AG09309 (cell line): ENCODE measurements around the gene THSD4.

Experiments used
- DNase-seq: peaks from one replicate; pipeline ENCODE4 v3.0.0-alpha.2; 2010; ENCODE audit warnings: low read depth
- H3K4me3 ChIP-seq: 2 replicates; pipeline ENCODE4 v1.5.1; 2011; ENCODE audit warnings: mild to moderate bottlenecking, low read depth, low read length, moderate library complexity; ENCODE audit not compliant: control insufficient read depth
- TF ChIP-seq, protein P1 (sequence below): IDR thresholded peaks from 2 replicates; pipeline ENCODE4 v1.5.1; 2011; ENCODE audit warnings: mild to moderate bottlenecking, low read depth, low read length, inconsistent platforms; ENCODE audit not compliant: insufficient read depth, control insufficient read depth; ENCODE audit errors: missing control alignments

The THSD4 gene

DNA sequence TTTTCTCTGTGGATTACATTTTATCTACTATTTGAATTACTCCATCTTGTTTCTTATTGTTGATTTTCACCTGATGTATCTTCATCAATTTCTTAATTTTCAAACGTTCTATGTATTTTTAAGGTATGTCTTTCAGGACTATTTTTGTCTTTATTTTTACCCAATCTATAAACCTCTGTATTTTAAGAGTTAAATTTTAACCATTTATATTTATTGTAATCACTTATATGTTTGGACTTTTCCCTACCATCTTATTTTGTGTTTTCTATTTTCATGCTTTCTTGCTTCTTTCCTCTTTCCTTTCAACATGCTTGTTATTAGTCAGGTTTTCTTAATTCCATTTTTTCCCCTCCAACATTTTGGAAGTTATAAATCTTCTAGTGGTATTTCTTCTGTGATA is 645.6 kb downstream of the THSD4 start:
- no peak overlapping the region for H3K4me3 ChIP-seq
- DNase-seq: no peak

DNA sequence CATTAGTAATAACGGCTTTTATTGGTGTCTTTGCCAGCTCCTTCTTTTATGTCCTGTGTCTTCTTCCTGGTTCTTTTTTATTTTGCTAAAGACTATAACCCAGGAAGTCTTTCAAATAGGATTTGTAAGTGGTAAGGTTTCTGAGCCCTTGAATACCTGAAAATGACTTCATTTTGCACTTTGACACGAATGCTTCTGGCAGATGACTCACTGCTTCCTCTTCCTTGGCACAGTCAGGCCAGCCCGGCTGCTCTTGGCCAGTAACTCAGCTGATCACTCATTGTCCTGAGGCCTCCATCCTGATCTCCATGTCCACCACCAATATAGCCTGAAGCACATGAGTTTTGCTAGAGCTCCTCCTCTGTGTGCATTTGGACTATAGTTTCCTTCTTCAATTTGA is 646.4 kb downstream of the THSD4 start:
- peak; percentile 62 for DNase-seq
- H3K4me3 ChIP-seq: no peak overlapping the region
- TF ChIP-seq, protein P1, sequence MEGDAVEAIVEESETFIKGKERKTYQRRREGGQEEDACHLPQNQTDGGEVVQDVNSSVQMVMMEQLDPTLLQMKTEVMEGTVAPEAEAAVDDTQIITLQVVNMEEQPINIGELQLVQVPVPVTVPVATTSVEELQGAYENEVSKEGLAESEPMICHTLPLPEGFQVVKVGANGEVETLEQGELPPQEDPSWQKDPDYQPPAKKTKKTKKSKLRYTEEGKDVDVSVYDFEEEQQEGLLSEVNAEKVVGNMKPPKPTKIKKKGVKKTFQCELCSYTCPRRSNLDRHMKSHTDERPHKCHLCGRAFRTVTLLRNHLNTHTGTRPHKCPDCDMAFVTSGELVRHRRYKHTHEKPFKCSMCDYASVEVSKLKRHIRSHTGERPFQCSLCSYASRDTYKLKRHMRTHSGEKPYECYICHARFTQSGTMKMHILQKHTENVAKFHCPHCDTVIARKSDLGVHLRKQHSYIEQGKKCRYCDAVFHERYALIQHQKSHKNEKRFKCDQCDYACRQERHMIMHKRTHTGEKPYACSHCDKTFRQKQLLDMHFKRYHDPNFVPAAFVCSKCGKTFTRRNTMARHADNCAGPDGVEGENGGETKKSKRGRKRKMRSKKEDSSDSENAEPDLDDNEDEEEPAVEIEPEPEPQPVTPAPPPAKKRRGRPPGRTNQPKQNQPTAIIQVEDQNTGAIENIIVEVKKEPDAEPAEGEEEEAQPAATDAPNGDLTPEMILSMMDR: no peak

More for the DNA sequence above, 645.6 kb downstream of the THSD4 start:
- TF ChIP-seq, protein P1: no peak

DNA sequence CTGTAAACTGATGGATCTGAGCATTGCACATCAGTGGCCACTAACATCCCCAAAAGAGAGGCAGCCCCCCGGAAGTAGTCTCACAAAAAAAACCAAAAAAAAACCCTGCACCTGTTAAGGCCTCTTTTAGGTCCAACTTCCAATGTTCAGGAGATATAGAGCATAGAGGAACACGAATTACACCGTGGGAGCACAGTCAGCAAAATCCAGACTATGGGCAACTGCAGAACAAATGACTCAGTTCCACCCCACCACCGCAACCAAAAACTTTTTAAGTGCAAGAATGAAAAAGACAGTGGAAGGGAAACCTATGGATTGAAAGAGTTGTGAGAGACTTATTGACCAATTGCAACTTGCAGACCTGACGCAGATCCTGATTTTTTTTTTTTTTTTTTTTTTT is 652.9 kb downstream of the THSD4 start:
- no peak overlapping the region for H3K4me3 ChIP-seq
- TF ChIP-seq, protein P1: no peak
- no peak for DNase-seq

DNA sequence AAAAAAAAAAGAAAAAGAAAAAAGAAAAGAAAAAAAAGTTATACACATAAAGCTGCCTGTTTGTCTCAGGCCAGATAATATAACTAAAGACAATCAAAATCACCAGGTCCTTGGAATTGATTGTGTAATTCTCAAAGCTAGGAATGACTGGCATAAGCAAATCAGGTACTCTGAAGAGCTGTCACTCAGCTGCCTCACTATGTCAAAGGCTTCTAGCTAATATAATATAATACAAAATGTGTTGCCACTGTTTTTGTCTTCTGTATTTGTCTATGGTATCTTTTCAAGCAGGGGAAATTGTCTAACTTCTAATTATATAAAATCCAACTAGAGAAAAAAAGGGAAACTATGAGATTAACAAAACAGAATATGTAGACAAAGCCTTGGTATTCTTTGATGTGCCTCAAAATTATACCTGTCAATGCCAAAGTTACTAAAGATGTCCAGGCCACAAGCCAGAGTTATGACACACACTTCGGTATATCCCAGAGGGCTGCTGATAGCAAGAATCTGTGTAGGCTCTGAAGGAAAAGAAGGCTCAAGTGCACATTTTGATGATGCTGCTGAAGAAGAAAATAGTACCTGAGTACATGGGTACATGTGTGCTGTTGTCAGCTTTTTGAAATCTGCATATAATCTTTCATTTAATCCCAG is 658.1 kb downstream of the THSD4 start:
- TF ChIP-seq, protein P1: no peak
- DNase-seq: no peak

DNA sequence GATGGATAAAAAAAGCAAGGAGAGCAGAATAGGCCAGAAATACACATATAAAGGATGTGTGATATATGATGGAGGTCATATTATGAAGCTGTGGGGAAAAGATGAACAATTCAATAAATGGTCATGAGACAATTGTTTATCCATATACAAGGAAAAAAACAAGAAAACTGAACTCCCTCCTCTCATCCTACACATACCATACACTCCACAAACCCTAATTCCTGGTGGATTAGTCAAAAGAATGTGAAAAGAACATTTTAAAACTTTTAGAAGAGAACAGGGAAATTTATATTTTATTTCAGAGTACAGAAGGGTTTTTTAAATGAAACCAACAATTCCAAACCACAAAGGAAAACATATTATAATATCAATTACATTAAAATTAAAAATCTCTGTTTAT is 660.6 kb downstream of the THSD4 start:
- TF ChIP-seq, protein P1: no peak
- no peak for DNase-seq
- no peak overlapping the region for H3K4me3 ChIP-seq

More for the DNA sequence above, 658.1 kb downstream of the THSD4 start:
- H3K4me3 ChIP-seq: no peak overlapping the region

DNA sequence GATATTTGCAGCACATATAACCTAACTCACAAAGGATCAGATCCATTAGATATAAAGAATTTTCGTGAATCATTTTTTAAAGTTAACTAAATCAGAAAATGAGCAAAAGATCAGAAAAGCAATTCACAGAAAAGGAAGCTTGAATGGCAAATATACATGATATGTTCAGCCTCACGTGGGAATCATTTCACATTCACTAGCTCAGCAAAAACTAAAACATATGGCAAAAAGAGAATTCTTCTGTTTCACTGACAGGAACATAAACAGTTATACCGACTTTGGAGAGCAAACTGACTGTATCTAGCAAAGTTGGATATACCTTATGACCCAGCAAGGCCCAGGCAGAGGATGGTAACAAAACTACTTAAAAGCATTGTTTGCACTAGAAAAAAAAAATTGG is 661.0 kb downstream of the THSD4 start:
- DNase-seq: no peak
- TF ChIP-seq, protein P1: no peak

More for the DNA sequence above, 661.0 kb downstream of the THSD4 start:
- no peak overlapping the region for H3K4me3 ChIP-seq
